ENCODE measurements around the gene NFKBIZ. TPM values are rescaled to one million over a fixed set of nuclear protein-coding genes. Genes with fewer than 3 reads are reported as not detected.

The NFKBIZ gene
- total and polyA plus RNA-seq, 9 of the 15 experiments (the other 6 are each of a cell fraction or from before 2014, with no cell fraction given) = 1.2 to 13.7 (median 5.7) TPM

- TF ChIP-seq AFF4 (CRISPR knock-in tag; IDR thresholded peaks at IDR 0.05) (no peak), TEAD4 (IDR thresholded peaks at IDR 0.05; ENCODE audit: low read length) (peak; percentile 75), TEAD4 (CRISPR knock-in tag; IDR thresholded peaks at IDR 0.05; ENCODE audit: borderline replicate concordance) (no peak), KLF16 (IDR thresholded peaks at IDR 0.05) (no peak), KLF6 (CRISPR knock-in tag; IDR thresholded peaks at IDR 0.05; ENCODE audit: borderline replicate concordance) (no peak), MTA3 (IDR thresholded peaks at IDR 0.05; ENCODE audit: borderline replicate concordance) (no peak), STAT5B (CRISPR knock-in tag; IDR thresholded peaks at IDR 0.05) (no peak), ZBTB11 (CRISPR knock-in tag; IDR thresholded peaks at IDR 0.05) (no peak), TEAD1 (CRISPR knock-in tag; IDR thresholded peaks at IDR 0.05) (no peak), SRSF7 (optimal IDR thresholded peaks at IDR 0.05; ENCODE audit: low read depth, low read length) (no peak), ZBTB9 (CRISPR knock-in tag; IDR thresholded peaks at IDR 0.05) (0 out of 2 replicates have a peak, but pooled peaks have one; percentile 39), SMARCC2 (IDR thresholded peaks at IDR 0.05; ENCODE audit: low read depth) (no peak), FOS (IDR thresholded peaks at IDR 0.05; ENCODE audit: extremely low read depth, insufficient read length) (no peak), ZNF175 (CRISPR knock-in tag; IDR thresholded peaks at IDR 0.05; ENCODE audit: low read depth) (no peak), SMARCB1 (IDR thresholded peaks at IDR 0.05; ENCODE audit: insufficient read length, low read depth) (no peak), ELF4 (CRISPR knock-in tag; IDR thresholded peaks at IDR 0.05) (no peak), SRF (CRISPR knock-in tag; IDR thresholded peaks at IDR 0.05) (no peak), ARID1B (IDR thresholded peaks at IDR 0.05) (peak; percentile 56)
These were observed 1.1 kb downstream of the NFKBIZ start (continued) for GRCh38 chr3:101850246-101851051.
